HAP-1 (cell line): ENCODE results near the gene CD83.

Experiments used
- DNase-seq, 2 experiments: peaks; one replicate each; pipeline ENCODE4 v3.0.0-alpha.2; 2016 to 2020; ENCODE audit warnings: low spot score in 2 of 2
- H3K27me3 ChIP-seq: fragments of 250-450 bp; sonication (Bioruptor Pico); 2 replicates; pipeline ENCODE4 v1.5.1; 2020; ENCODE audit warnings: low read depth, mild to moderate bottlenecking, moderate library complexity
- H3K36me3 ChIP-seq: fragments of 250-450 bp; sonication (Bioruptor Pico); replicated peaks from 2 replicates; pipeline ENCODE4 v1.5.1; 2020; ENCODE audit warnings: mild to moderate bottlenecking
- H3K4me1 ChIP-seq: fragments of 250-450 bp; sonication (Bioruptor Pico); 2 replicates; pipeline ENCODE4 v1.5.1; 2020; ENCODE audit warnings: mild to moderate bottlenecking
- H3K4me3 ChIP-seq: fragments of 250-450 bp; sonication (Bioruptor Pico); 2 replicates; pipeline ENCODE4 v1.5.1; 2020; ENCODE audit warnings: mild to moderate bottlenecking, moderate library complexity
- H3K9me3 ChIP-seq: fragments of 250-450 bp; sonication (Bioruptor Pico); 2 replicates; pipeline ENCODE4 v1.5.1; 2020; ENCODE audit warnings: mild to moderate bottlenecking, moderate library complexity
- in situ Hi-C: fragments of 300-500 bp; cut with MboI; formaldehyde crosslinking; loops from 3 replicates; pipeline ENCODE4 v1.14.3; 2020; ENCODE audit warnings: low sequenced_read_pairs, inconsistent platforms, mixed read lengths

Gene CD83

GRCh38 chr6:14153228-14153627 lies 35.7 kb downstream of the CD83 start:
- no peak for DNase-seq
- in situ Hi-C loops: no loop called here
- H3K4me1 ChIP-seq: no peaks in the 10 kb centered on the region

GRCh38 chr6:14159090-14159489 lies 41.5 kb downstream of the CD83 start:
- no peak overlapping the region for H3K4me3 ChIP-seq

More at GRCh38 chr6:14153228-14153627, 35.7 kb downstream of the CD83 start:
- Histone ChIP-seq H3K4me3 (no peak overlapping the region), H3K9me3 (no peaks in the 10 kb centered on the region), H3K36me3 (no peaks in the 10 kb centered on the region), H3K27me3 (no peaks in the 10 kb centered on the region; the same call in 1 of the 2 replicates)

DNA sequence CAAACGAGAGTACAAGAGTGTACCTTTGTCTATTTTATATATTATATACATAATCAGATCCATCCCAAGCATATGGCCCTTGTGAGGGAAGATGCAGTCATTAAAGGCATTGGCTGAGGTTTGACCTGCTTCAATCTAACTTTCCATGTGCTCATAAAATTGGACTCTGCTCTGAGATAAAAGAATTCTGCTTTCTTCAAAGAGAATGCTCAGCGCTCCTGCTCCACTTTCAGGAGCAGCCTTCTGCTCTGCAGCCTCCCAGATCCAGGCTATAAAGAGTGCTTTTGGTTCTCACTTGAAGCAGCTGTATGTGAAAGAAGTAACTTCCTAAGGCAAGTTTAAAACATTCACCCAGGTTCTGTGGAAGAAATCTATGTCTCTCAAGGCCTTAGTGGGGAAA lies 45.3 kb downstream of the CD83 start:
- in situ Hi-C loops: no loop called here

More at GRCh38 chr6:14159090-14159489, 41.5 kb downstream of the CD83 start:
- Histone ChIP-seq H3K9me3 (peaks cover 2% of the 10 kb centered on the region; the same call in 1 of the 2 replicates), H3K4me1 (no peaks in the 10 kb centered on the region; the same call in 1 of the 2 replicates), H3K36me3 (no peaks in the 10 kb centered on the region), H3K27me3 (no peaks in the 10 kb centered on the region; the same call in 1 of the 2 replicates)
- in situ Hi-C loops: no loop called here
- no peak for DNase-seq

GRCh38 chr6:14165091-14165490 lies 47.5 kb downstream of the CD83 start:
- DNase-seq: no peak

More for the DNA sequence above, 45.3 kb downstream of the CD83 start:
- Histone ChIP-seq H3K4me3 (no peak overlapping the region), H3K36me3 (no peaks in the 10 kb centered on the region), H3K9me3 (peaks cover 2% of the 10 kb centered on the region; the same call in 1 of the 2 replicates), H3K27me3 (no peaks in the 10 kb centered on the region), H3K4me1 (no peaks in the 10 kb centered on the region; the same call in 1 of the 2 replicates)
- DNase-seq: no peak

DNA sequence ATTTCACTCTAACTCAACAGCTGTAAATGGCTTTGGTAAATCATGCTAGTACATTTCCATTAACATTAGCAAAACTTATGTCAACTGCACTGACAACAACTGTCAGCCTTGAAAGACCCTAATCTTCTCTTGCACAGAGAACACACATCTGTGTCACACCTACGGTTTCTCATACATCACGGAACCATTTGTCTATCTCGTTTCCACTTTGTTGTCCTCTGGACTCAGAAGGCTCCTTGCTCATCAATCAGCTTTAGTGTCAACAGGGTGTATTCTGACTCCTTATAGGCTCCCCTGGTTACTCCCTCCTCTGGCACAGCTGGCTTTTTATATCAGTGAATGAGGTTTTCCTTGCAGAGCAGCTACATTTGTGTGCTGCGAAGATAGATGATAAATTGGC lies 49.3 kb downstream of the CD83 start:
- H3K9me3 ChIP-seq: peaks cover 8% of the 10 kb centered on the region; the same call in 1 of the 2 replicates
- in situ Hi-C loops: no loop called here
- no peak overlapping the region for H3K4me3 ChIP-seq
- no peaks in the 10 kb centered on the region for H3K36me3 ChIP-seq
- H3K4me1 ChIP-seq: no peaks in the 10 kb centered on the region; the same call in 1 of the 2 replicates
- no peak for DNase-seq
- H3K27me3 ChIP-seq: no peaks in the 10 kb centered on the region

More at GRCh38 chr6:14165091-14165490, 47.5 kb downstream of the CD83 start:
- in situ Hi-C loops: no loop called here
- Histone ChIP-seq H3K4me1 (no peaks in the 10 kb centered on the region; the same call in 1 of the 2 replicates), H3K36me3 (no peaks in the 10 kb centered on the region), H3K4me3 (no peak overlapping the region), H3K9me3 (peaks cover 5% of the 10 kb centered on the region; the same call in 1 of the 2 replicates), H3K27me3 (no peaks in the 10 kb centered on the region)

- no peaks in the 10 kb centered on the region for H3K36me3 ChIP-seq
- in situ Hi-C loops: no loop called here
- no peak for DNase-seq
- no peaks in the 10 kb centered on the region for H3K4me1 ChIP-seq
- no peaks in the 10 kb centered on the region for H3K27me3 ChIP-seq
- H3K4me3 ChIP-seq: no peak overlapping the region
- peaks cover 8% of the 10 kb centered on the region; the same call in 1 of the 2 replicates for H3K9me3 ChIP-seq
Measured at GRCh38 chr6:14170128-14170527, 52.6 kb downstream of the CD83 start.

GRCh38 chr6:14172562-14172961 lies 55.0 kb downstream of the CD83 start:
- Histone ChIP-seq H3K4me3 (no peak overlapping the region), H3K4me1 (no peaks in the 10 kb centered on the region), H3K9me3 (peaks cover 8% of the 10 kb centered on the region; the same call in 1 of the 2 replicates), H3K27me3 (no peaks in the 10 kb centered on the region), H3K36me3 (no peaks in the 10 kb centered on the region)
- in situ Hi-C loops: no loop called here
- DNase-seq: no peak

DNA sequence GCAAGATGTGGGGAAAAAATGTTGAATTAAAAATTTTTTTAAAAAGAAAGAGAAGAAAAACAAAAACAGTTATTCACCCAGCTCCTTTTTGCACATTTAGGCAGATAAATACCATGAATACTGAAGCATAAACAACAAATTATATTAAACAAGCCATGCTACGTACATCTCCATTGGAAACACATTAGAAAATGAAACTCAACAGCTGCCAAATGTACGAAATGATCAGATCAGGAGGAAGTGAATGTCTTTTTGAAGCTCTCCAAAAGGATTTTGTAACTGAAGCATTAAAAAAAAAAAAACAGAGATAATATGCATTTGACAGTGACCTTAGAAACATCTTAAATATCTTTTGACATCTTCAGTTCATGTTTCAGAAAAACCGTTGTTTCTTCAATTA lies 56.7 kb downstream of the CD83 start:
- Histone ChIP-seq H3K27me3 (no peaks in the 10 kb centered on the region), H3K4me3 (no peak overlapping the region), H3K9me3 (peaks cover 5% of the 10 kb centered on the region; the same call in 1 of the 2 replicates), H3K4me1 (no peaks in the 10 kb centered on the region), H3K36me3 (no peaks in the 10 kb centered on the region)
- in situ Hi-C loops: no loop called here
- no peak for DNase-seq

GRCh38 chr6:14174996-14175395 lies 57.4 kb downstream of the CD83 start:
- Histone ChIP-seq H3K27me3 (no peaks in the 10 kb centered on the region), H3K9me3 (peaks cover 3% of the 10 kb centered on the region; the same call in 1 of the 2 replicates), H3K4me1 (no peaks in the 10 kb centered on the region), H3K36me3 (no peaks in the 10 kb centered on the region), H3K4me3 (no peak overlapping the region)
- DNase-seq: no peak
- in situ Hi-C loops: no loop called here

DNA sequence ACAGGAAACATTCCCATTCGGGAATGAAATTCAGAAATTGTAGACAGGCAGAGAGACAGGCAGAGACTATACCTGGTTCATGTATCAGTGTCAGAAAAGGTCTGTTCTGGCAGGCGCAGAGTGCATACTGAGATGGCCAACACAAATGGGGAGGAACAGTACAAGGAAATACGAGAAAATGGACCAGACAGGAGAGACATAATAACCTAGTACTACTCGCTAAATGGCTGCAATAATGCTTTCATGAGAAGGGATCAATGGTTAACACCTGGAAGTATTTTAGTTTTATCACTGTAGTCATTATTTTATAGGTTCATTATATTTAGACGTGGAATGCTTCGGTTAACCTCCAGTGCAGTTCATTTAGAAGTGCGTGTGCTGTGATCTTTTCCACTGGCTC lies 58.9 kb downstream of the CD83 start:
- H3K4me1 ChIP-seq: no peaks in the 10 kb centered on the region
- H3K4me3 ChIP-seq: no peak overlapping the region
- H3K27me3 ChIP-seq: no peaks in the 10 kb centered on the region
- no peaks in the 10 kb centered on the region for H3K9me3 ChIP-seq
- H3K36me3 ChIP-seq: no peaks in the 10 kb centered on the region
- in situ Hi-C loops: no loop called here
- DNase-seq: no peak

DNA sequence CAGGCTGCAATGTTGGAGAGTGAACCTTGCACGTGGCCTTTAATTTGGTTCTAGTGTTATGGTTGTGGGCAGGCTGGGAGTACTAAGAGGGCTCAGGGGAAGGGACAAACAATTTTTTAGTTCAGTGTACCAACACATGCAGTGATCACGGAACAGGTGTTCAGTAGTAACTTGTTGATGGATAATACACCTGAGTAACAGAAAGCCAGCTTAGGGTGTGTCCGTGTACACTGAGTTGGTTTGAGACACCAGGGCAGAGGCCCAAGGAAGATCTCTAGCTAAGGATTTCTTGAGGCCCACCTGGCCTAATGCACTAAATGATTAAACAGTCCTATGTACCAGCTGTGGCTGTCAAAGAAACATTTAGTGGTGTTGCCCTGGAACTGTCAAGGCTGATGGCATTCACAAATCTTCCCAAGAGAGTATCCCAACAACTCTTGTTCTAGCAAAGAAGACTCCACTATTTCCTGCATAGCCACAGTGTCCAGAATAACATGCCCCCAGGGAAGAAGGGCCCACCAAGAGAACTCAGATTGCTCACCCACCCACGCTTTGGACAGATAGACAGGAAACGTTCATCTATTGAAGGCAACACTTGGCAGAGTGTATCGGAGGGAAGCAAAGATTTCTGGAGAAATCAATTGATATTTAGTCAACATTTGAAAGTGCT lies 60.0 kb downstream of the CD83 start:
- Histone ChIP-seq H3K27me3 (no peaks in the 10 kb centered on the region), H3K4me3 (no peak overlapping the region), H3K4me1 (no peaks in the 10 kb centered on the region), H3K36me3 (no peaks in the 10 kb centered on the region), H3K9me3 (no peaks in the 10 kb centered on the region)
- DNase-seq: no peak
- in situ Hi-C loops: no loop called here

- Histone ChIP-seq H3K27me3 (no peaks in the 10 kb centered on the region), H3K4me1 (no peaks in the 10 kb centered on the region), H3K4me3 (no peak overlapping the region), H3K9me3 (no peaks in the 10 kb centered on the region), H3K36me3 (no peaks in the 10 kb centered on the region)
- in situ Hi-C loops: no loop called here
- no peak for DNase-seq
Measured at GRCh38 chr6:14178083-14178445, 60.5 kb downstream of the CD83 start.

- Histone ChIP-seq H3K4me1 (no peaks in the 10 kb centered on the region), H3K9me3 (peaks cover 3% of the 10 kb centered on the region; the same call in 1 of the 2 replicates), H3K27me3 (no peaks in the 10 kb centered on the region), H3K4me3 (no peak overlapping the region), H3K36me3 (no peaks in the 10 kb centered on the region)
- no peak for DNase-seq
- in situ Hi-C loops: no loop called here
Measured at GRCh38 chr6:14180609-14181008, 63.0 kb downstream of the CD83 start.

GRCh38 chr6:14182916-14183315 lies 65.3 kb downstream of the CD83 start:
- no peak for DNase-seq
- Histone ChIP-seq H3K9me3 (peaks cover 3% of the 10 kb centered on the region; the same call in 1 of the 2 replicates), H3K36me3 (no peaks in the 10 kb centered on the region), H3K4me3 (no peak overlapping the region), H3K4me1 (peaks cover 6% of the 10 kb centered on the region; the same call in 1 of the 2 replicates), H3K27me3 (no peaks in the 10 kb centered on the region)
- in situ Hi-C loops: no loop called here
